Measurements from ENCODE around the gene TEX38.

DNA sequence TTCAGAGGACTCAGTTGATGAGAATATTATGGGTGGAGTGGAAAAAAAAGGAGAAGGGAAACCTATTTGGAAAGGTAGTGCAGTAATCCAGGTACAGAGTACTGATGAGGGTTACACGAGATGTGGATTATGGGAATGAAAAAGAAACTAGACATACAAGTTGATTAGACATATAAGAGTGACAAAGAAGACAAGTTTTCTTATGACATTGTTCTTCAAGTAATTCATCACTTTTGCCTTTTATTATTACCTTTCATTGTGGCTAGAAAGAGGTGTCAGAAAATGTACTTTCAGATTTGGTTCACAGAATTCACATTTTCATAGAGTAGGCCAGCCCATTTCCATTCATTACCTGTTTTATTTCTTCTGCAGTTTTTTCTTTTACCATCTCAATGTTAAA, 13.9 kb upstream of the TEX38 start:
- no peak for TF ChIP-seq POLR2A (IDR thresholded peaks at IDR 0.05)
- TF ChIP-seq, protein P1, sequence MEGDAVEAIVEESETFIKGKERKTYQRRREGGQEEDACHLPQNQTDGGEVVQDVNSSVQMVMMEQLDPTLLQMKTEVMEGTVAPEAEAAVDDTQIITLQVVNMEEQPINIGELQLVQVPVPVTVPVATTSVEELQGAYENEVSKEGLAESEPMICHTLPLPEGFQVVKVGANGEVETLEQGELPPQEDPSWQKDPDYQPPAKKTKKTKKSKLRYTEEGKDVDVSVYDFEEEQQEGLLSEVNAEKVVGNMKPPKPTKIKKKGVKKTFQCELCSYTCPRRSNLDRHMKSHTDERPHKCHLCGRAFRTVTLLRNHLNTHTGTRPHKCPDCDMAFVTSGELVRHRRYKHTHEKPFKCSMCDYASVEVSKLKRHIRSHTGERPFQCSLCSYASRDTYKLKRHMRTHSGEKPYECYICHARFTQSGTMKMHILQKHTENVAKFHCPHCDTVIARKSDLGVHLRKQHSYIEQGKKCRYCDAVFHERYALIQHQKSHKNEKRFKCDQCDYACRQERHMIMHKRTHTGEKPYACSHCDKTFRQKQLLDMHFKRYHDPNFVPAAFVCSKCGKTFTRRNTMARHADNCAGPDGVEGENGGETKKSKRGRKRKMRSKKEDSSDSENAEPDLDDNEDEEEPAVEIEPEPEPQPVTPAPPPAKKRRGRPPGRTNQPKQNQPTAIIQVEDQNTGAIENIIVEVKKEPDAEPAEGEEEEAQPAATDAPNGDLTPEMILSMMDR (IDR thresholded peaks at IDR 0.05): no peak
